Stomach (tissue), 4 donors: ENCODE data around the gene ECPAS.

Source experiments
- EP300 ChIP-seq: sonication (generic); formaldehyde crosslinking; IDR thresholded peaks from one replicate; pipeline ENCODE4 v1.6.1; 2017; ENCODE audit warnings: antibody characterized with exemption
- POLR2A ChIP-seq, 4 donors: fragments of 450-650 bp; IDR thresholded peaks; one replicate each; pipeline ENCODE4 v1.6.1; 2016; ENCODE audit warnings: antibody characterized with exemption in 4 of 4, control low read depth in 2 of 4, mild to moderate bottlenecking in 1 of 4, moderate library complexity in 1 of 4
- POLR2AphosphoS5 ChIP-seq, 3 donors: sonication (generic); formaldehyde crosslinking; IDR thresholded peaks; one replicate each; pipeline ENCODE4 v1.6.1; 2016; ENCODE audit warnings: antibody characterized with exemption in 3 of 3
- TF ChIP-seq, protein P1 (sequence below), 7 experiments: fragments of 450-650 bp in 4 of 7; fragments of 200-600 bp in 3 of 7; sonication (generic) in 3 of 7; IDR thresholded peaks; one replicate each; pipeline ENCODE4 v1.5.1; 2016 to 2019; ENCODE audit warnings: antibody characterized with exemption in 7 of 7, control low read depth in 2 of 7, mild to moderate bottlenecking in 1 of 7

DNA sequence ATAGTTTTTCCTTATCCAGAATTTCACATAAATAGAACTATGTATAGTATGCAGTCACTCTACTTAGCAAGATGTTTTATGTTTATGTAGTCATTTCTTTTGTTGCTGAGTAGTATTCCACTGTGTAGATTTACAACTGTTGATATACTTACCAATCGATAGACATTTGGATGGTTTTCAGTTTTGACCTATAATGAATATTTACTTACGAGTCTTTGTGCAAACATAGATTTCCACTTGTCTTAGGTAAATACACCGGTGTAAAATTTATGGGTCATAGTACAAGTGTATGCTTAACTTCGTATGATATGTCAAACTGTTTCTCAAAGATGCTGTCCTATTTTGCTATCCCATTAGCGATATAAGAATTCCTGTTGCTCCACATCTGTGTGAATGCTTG is 134.4 kb downstream of the ECPAS start:
- TF ChIP-seq POLR2A (IDR thresholded peaks at IDR 0.05) (no peak), EP300 (no peak), POLR2AphosphoS5 (IDR thresholded peaks at IDR 0.05) (peak in 2 of 3 donors; percentile 16 to 24)
- TF ChIP-seq, protein P1, sequence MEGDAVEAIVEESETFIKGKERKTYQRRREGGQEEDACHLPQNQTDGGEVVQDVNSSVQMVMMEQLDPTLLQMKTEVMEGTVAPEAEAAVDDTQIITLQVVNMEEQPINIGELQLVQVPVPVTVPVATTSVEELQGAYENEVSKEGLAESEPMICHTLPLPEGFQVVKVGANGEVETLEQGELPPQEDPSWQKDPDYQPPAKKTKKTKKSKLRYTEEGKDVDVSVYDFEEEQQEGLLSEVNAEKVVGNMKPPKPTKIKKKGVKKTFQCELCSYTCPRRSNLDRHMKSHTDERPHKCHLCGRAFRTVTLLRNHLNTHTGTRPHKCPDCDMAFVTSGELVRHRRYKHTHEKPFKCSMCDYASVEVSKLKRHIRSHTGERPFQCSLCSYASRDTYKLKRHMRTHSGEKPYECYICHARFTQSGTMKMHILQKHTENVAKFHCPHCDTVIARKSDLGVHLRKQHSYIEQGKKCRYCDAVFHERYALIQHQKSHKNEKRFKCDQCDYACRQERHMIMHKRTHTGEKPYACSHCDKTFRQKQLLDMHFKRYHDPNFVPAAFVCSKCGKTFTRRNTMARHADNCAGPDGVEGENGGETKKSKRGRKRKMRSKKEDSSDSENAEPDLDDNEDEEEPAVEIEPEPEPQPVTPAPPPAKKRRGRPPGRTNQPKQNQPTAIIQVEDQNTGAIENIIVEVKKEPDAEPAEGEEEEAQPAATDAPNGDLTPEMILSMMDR (IDR thresholded peaks at IDR 0.05): no peak
